Subcutaneous abdominal adipose tissue (tissue), 5 donors: ENCODE data around the gene VAV2.
"Not testable (repeated sequence)": the region's sequence is repeated elsewhere in the genome, so short reads cannot be mapped to it uniquely, and the experiment has no call there.

ENCODE experiments used
- H3K27ac ChIP-seq: one replicate; pipeline ENCODE4 v1.7.0; 2013; ENCODE audit warnings: low read depth, mild to moderate bottlenecking, inconsistent platforms, low read length, moderate library complexity
- H3K27me3 ChIP-seq, 5 donors: one replicate each; pipeline ENCODE4 v1.7.0; 2013; ENCODE audit warnings: low read length in 5 of 5, inconsistent platforms in 1 of 5; ENCODE audit not compliant: control insufficient read depth in 5 of 5, insufficient read depth in 4 of 5
- H3K36me3 ChIP-seq, 5 donors: one replicate each; pipeline ENCODE4 v1.7.0; 2013; ENCODE audit warnings: low read length in 5 of 5; ENCODE audit not compliant: control insufficient read depth in 5 of 5, insufficient read depth in 5 of 5
- H3K4me1 ChIP-seq, 5 donors: one replicate each; pipeline ENCODE4 v1.7.0; 2013; ENCODE audit warnings: low read length in 5 of 5, mild to moderate bottlenecking in 3 of 5, moderate library complexity in 1 of 5; ENCODE audit not compliant: control insufficient read depth in 5 of 5, insufficient read depth in 5 of 5
- H3K4me3 ChIP-seq, 5 donors: one replicate each; pipeline ENCODE4 v1.7.0; 2013; ENCODE audit warnings: low read length in 5 of 5, low read depth in 1 of 5
- H3K9ac ChIP-seq, 5 donors: one replicate each; pipeline ENCODE4 v1.7.0; 2013; ENCODE audit warnings: low read length in 5 of 5, mild to moderate bottlenecking in 4 of 5, moderate library complexity in 3 of 5
- H3K9me3 ChIP-seq, 5 donors: one replicate each; pipeline ENCODE4 v1.7.0; 2013; ENCODE audit warnings: low read length in 5 of 5; ENCODE audit not compliant: control insufficient read depth in 5 of 5
- donor health status: healthy.
- donor health status: healthy.
- donor health status: healthy.
- donor health status: healthy.
- donor health status: healthy.

The VAV2 gene

DNA sequence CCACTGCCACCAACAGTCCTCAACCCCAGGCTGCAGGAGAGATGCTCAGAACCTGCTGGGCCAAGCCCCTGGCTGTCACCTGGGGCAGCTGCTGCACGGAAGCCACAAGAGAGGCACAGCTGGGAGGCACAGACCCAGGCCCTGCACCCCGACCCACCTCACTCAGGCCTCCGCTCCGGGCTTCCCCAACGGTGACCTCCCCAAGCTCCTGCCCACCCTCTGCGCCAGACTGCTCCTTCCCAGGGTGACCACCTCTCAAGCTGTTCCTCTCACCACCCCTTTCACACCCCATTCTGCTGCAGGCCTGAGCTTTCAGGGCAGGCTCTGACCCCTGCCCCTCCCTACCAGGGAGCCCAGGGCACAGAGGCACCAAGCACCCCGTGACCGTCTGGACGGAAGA lies 33.0 kb downstream of the VAV2 start:
- Histone ChIP-seq H3K27ac (no peak overlapping the region), H3K4me3 (no peak overlapping the region), H3K9ac (no peak overlapping the region), H3K36me3 (no peaks in the 10 kb centered on the region), H3K27me3 (peaks cover 0 to 7% (median 3%) of the 10 kb centered on the region in 5 donors), H3K9me3 (no peaks in the 10 kb centered on the region), H3K4me1 (peaks cover 2 to 63% (median 55%) of the 10 kb centered on the region in 5 donors)

DNA sequence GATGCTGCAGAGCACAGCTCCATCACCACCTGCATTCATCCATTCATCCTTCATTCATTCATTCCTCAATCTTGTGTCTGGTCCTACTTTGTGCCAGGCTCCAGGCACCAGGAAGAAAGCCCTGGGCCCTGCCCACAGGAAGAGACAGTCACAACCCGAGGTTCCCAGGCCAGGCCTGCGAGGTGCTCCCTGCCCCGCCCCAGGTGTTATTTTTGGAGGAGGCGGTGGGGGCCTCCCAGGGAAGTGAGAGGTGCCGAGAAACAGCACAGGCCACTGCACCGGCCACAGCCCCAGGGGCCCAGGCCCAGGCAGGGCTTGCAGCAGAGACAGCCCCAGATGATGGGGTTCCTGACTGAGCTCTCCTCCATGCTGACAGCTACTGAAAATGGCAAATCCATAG lies 33.4 kb downstream of the VAV2 start:
- no peak overlapping the region for H3K9ac ChIP-seq
- peaks cover 0 to 7% (median 3%) of the 10 kb centered on the region in 5 donors for H3K27me3 ChIP-seq
- peaks cover 2 to 63% (median 55%) of the 10 kb centered on the region in 5 donors for H3K4me1 ChIP-seq
- H3K9me3 ChIP-seq, result no peaks in the 10 kb centered on the region
- no peak overlapping the region for H3K4me3 ChIP-seq
- H3K27ac ChIP-seq, result no peak overlapping the region
- no peaks in the 10 kb centered on the region for H3K36me3 ChIP-seq

DNA sequence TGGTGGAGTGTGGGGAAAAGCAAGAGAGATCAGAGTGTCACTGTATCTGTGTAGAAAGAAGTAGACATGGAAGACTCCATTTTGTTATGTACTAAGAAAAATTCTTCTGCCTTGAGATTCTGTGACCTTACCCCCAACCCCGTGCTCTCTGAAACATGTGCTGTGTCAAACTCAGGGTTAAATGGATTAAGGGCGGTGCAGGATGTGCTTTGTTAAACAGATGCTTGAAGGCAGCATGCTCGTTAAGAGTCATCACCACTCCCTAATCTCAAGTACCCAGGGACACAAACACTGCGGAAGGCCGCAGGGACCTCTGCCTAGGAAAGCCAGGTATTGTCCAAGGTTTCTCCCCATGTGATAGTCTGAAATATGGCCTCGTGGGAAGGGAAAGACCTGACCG lies 34.4 kb downstream of the VAV2 start:
- H3K27ac ChIP-seq, H3K4me3 ChIP-seq, H3K9ac ChIP-seq, H3K27me3 ChIP-seq, H3K9me3 ChIP-seq, H3K36me3 ChIP-seq: not testable (repeated sequence)
- H3K4me1 ChIP-seq, result peaks cover 2 to 63% (median 55%) of the 10 kb centered on the region in 5 donors

DNA sequence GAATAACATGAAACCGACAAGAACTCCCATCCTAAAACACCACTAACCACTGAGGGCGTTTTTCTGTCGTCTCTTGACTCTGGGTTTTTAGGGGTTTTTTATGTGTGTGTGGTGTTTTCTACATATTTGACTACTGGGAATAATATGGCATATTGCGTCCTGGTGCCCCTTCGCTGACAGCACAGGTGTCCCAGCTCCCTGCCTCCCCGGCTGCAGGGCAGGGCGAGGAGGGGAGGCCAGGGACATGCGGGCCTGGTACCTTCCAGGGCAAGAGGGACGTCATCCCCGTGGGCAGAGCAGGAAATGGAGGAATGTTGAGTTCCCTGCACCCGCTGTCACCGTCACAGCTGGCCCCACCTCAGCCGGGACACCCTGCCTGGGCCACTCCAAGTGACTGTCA lies 34.8 kb downstream of the VAV2 start:
- H3K9ac ChIP-seq, result no peak overlapping the region
- no peaks in the 10 kb centered on the region for H3K9me3 ChIP-seq
- H3K27ac ChIP-seq, result no peak overlapping the region
- peaks cover 2 to 62% (median 52%) of the 10 kb centered on the region in 5 donors for H3K4me1 ChIP-seq
- H3K27me3 ChIP-seq, result peaks cover 0 to 9% (median 3%) of the 10 kb centered on the region in 5 donors
- H3K4me3 ChIP-seq, result no peak overlapping the region
- no peaks in the 10 kb centered on the region for H3K36me3 ChIP-seq

DNA sequence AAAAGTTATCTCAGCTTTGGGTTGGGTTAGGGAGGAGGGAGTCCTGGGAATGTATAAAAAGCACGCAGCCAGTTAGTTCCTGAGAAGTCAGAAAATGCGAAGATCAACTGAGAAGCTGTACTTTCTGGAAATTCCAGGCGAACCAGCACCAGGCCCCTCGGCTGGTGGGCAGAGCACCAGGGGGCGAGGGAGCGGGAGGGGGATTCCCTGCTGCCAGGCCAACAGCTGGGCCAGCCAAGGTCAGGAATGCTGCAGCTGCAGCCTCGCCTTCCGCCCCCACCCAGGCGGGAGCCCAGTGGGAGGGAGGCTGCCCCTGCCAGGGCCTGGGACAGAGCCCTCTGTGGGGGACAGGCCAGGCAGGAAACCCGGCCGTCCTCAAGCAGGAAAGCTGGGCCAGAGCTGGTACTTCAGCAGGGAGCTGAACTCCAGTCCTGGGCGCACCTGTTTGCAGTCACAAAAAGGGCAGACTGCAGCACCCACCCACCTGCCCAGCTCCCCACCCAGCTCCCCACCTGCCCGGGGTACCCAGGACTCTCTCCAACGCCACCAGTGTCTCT lies 35.5 kb downstream of the VAV2 start:
- H3K36me3 ChIP-seq, result no peaks in the 10 kb centered on the region
- peak overlapping the region in 2 of 5 donors; percentile 27 to 34 for H3K4me3 ChIP-seq
- H3K9ac ChIP-seq, result peak overlapping the region in 3 of 5 donors; percentile 35 to 41 (median 39)
- H3K27me3 ChIP-seq, result peaks cover 0 to 9% (median 3%) of the 10 kb centered on the region in 5 donors
- peaks cover 2 to 58% (median 46%) of the 10 kb centered on the region in 5 donors for H3K4me1 ChIP-seq
- H3K27ac ChIP-seq, result no peak overlapping the region
- H3K9me3 ChIP-seq, result no peaks in the 10 kb centered on the region

DNA sequence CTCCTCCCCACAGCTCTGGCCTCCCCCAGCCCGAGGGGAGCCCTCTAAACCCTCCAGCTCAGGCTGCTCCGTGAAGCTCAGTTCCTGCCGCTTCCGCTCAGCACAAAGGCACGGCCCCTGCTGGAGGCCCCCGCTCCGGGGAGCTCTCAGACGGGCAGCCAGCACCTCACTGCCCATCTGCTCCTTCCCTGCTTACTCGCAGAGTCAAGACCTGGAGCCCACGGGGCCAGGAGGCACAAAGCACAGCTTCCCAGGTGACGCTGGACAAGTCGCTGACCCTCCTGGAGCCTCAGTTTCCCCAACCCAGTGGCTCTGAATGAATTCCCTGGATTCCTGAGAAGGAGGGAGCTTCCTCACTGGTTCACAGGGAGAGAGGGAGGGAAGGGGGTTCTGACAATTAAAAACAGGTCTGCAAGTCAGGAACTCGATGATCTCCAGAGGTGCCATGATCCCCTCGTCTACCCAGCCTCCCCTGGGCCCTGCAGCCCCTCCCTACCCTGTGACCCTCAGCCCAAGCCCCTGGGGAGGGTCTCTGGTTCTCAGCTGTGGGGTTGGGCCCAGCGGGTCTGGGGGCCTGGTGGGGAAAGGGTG lies 36.2 kb downstream of the VAV2 start:
- H3K9me3 ChIP-seq, result no peaks in the 10 kb centered on the region
- peaks cover 0 to 11% (median 3%) of the 10 kb centered on the region in 5 donors for H3K27me3 ChIP-seq
- peak overlapping the region in 3 of 5 donors; percentile 26 to 34 (median 27) for H3K4me3 ChIP-seq
- peak overlapping the region in 3 of 5 donors; percentile 39 to 53 (median 41) for H3K9ac ChIP-seq
- H3K27ac ChIP-seq, result no peak overlapping the region
- H3K36me3 ChIP-seq, result no peaks in the 10 kb centered on the region
- peaks cover 2 to 58% (median 41%) of the 10 kb centered on the region in 5 donors for H3K4me1 ChIP-seq

DNA sequence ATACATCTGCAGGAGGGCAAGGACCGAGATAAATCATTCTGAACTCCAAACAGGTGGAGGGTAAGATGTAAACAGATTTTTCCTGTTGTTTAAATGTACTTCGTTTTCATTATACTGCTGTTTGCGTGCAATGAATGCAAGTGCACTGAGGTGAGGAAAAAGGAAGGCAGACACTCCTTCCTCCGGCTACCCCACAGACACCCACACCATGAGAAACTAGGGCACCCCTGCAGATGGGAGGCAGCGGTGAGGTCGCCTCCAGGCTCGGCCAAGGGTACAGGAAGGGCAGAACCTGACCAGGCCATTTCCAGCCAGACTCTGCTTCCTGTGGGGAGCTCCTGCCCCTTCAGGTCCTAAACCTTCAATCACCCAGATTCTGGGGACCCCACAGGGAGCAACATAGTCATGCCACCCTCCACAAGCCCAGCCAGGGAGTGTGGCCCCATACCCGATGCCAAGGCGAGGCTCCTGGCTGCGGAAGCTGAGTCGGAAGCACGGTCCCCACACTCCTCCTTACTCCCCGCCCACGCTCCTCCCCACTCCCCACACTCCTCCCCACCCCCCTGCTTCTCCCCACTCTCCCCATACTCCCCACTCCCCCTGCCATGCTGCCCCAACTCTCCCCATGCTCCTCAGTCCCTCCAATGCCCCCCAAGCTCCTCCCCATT lies 37.1 kb downstream of the VAV2 start:
- Histone ChIP-seq H3K9me3 (no peaks in the 10 kb centered on the region), H3K27ac (no peak overlapping the region), H3K27me3 (peaks cover 0 to 11% (median 3%) of the 10 kb centered on the region in 5 donors), H3K36me3 (no peaks in the 10 kb centered on the region), H3K9ac (peak overlapping the region in 1 of 5 donors; percentile 37), H3K4me3 (peak overlapping the region in 1 of 5 donors; percentile 14), H3K4me1 (peaks cover 2 to 49% (median 32%) of the 10 kb centered on the region in 5 donors)

DNA sequence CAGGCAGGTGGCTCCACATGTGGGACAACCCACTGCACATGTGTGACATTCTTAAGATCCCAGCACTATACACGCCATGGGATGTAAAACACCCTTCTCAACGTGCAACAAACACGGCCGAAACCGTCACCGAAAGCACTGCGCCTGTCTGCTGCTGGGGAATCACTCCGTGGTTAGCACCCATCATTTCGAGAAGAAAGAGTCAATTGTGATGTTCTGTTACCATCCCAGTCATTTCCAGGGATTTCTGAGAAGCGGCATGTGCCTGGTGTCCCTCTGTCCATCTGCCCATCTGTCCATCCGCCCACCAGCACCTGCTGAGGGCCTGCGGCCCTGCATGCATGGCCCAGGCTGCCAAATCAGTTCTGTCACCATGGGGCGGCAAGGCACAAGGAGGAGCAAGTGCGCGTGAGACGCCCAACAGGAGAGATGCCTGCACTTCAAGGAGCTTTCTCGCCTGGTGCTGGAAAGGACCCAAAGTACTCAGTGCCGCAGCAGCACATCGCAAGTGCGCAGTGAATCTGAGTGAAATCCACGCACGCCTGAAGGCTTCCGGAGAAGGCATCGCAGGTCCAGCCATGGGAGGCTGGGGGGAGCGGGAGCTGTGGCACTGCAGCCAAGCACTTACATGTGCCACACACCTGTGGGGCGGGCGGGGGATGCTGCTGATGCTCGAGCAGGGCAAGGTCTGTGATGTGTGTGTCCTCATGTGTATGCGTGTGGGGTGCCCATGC lies 38.0 kb downstream of the VAV2 start:
- Histone ChIP-seq H3K4me3 (no peak overlapping the region), H3K9me3 (no peaks in the 10 kb centered on the region), H3K27me3 (peaks cover 0 to 11% (median 3%) of the 10 kb centered on the region in 5 donors), H3K27ac (no peak overlapping the region), H3K9ac (no peak overlapping the region), H3K4me1 (peaks cover 0 to 46% (median 24%) of the 10 kb centered on the region in 5 donors), H3K36me3 (no peaks in the 10 kb centered on the region)

DNA sequence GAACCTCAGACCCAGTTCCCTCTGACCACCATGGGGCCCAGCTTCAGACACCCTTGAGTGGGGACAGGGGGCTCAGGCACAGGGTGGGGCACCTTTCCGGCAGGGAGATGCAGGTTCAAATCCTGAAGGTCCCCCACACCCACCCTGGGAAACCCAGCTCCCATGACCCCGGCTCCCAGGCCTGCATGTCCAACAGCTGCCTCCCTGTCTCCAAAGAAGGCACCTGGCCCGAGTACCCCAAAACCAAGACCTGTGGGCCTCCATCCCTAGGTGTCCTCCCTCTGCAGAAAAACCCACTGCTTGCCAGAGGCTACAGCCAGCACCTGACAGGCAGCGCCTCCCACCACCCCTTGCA lies 38.5 kb downstream of the VAV2 start:
- Histone ChIP-seq H3K27ac (no peak overlapping the region), H3K9me3 (no peaks in the 10 kb centered on the region), H3K4me3 (no peak overlapping the region), H3K9ac (no peak overlapping the region), H3K36me3 (no peaks in the 10 kb centered on the region), H3K27me3 (peaks cover 0 to 11% (median 3%) of the 10 kb centered on the region in 5 donors), H3K4me1 (peaks cover 0 to 41% (median 24%) of the 10 kb centered on the region in 5 donors)
